GM18951 (cell line): ENCODE data around the gene HMGCS1.

Experiments used
- POLR2A ChIP-seq: IDR thresholded peaks from 4 replicates; pipeline ENCODE4 v1.6.1; 2011; ENCODE audit warnings: mild to moderate bottlenecking; ENCODE audit not compliant: insufficient read length, insufficient read depth; ENCODE audit errors: extremely low read depth
- in situ Hi-C: fragments of 300-500 bp; cut with MboI; formaldehyde crosslinking; loops from one replicate; pipeline ENCODE4 v1.12.0; 2022; ENCODE audit warnings: low sequenced_read_pairs, mixed read lengths, inconsistent platforms; ENCODE audit not compliant: unreplicated experiment

Gene HMGCS1

GRCh38 chr5:43244823-43245565, 68.2 kb downstream of the HMGCS1 start:
- TF ChIP-seq POLR2A, result no peak
- in situ Hi-C loops, result no loop called here

- in situ Hi-C loops, result no loop called here
- no peak for TF ChIP-seq POLR2A
These were observed 69.9 kb downstream of the HMGCS1 start for GRCh38 chr5:43243270-43243669.

GRCh38 chr5:43242196-43242595, 71.0 kb downstream of the HMGCS1 start:
- in situ Hi-C loops, result no loop called here
- no peak for TF ChIP-seq POLR2A
